ENCODE data around the gene CRKL. TPM values are rescaled to one million over a fixed set of nuclear protein-coding genes. Genes with fewer than 3 reads are reported as not detected.

Gene CRKL
- polyA plus RNA-seq, 3 donors: 26.0 to 37.5 (median 29.4) TPM

DNA sequence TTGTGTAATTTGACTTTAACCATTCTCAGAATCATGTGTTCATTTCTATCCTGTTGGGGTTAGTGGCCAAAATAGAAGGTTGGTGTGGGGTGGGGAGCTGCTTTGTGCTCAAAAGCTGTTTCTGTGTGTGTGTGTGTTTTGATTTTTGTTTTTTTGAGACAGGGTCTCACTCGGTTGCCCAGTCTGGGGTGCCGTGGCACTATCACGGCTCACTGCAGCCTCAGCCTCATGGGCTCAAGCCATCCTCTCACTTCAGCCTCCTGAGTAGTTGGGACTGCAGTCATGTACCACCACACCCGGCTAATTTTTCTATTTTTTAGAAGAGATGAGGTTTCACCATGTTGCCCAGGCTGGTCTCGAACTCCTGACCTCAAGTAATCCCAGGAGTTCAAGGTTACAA lies 31.8 kb downstream of the CRKL start:
- no peaks in the 10 kb centered on the region for H3K27me3 ChIP-seq (ENCODE audit: control insufficient read depth in 2 of 2, insufficient read depth in 2 of 2, low read length in 2 of 2)
- no peak overlapping the region for H3K4me3 Mint-ChIP-seq
- intact Hi-C loops (cut with micrococcal nuclease): no loop called here
- H3K27me3 Mint-ChIP-seq (ENCODE audit: low read depth in 3 of 3): peaks cover 0 to 2% (median 0%) of the 10 kb centered on the region in 3 donors
- peak overlapping the region in 2 of 7 donors; percentile 49 to 82 for H3K27ac Mint-ChIP-seq
- no peak overlapping the region for H3K9ac ChIP-seq (ENCODE audit: insufficient read depth, low read length, poor library complexity, severe bottlenecking)
- peaks cover 97% of the 10 kb centered on the region for H3K79me2 ChIP-seq (ENCODE audit: insufficient read depth, low read length)
- peaks cover 12% of the 10 kb centered on the region for H3K4me1 Mint-ChIP-seq
- H3K36me3 Mint-ChIP-seq: peaks cover 43 to 69% of the 10 kb centered on the region in 2 donors
- H3K27ac ChIP-seq (ENCODE audit: low read depth in 1 of 2, low read length in 2 of 2): peak overlapping the region in 1 of 2 donors; percentile 14
- WGBS (ENCODE audit: insufficient coverage): 100% methylated on average over 1 of the region's 5 CpGs
- H3K36me3 ChIP-seq (replicated peaks in 1 of 2; ENCODE audit: control insufficient read depth in 1 of 2, insufficient read depth in 2 of 2, low read length in 2 of 2): peaks cover 45 to 83% of the 10 kb centered on the region in 2 donors
- no peak overlapping the region for H3K4me3 ChIP-seq (replicated peaks in 1 of 3; ENCODE audit: low read depth in 2 of 3, low read length in 3 of 3)
- peaks cover 0 to 5% of the 10 kb centered on the region in 2 donors for H3K4me1 ChIP-seq (ENCODE audit: control insufficient read depth in 1 of 2, insufficient read depth in 2 of 2, low read length in 2 of 2)
- TF ChIP-seq, protein P1, sequence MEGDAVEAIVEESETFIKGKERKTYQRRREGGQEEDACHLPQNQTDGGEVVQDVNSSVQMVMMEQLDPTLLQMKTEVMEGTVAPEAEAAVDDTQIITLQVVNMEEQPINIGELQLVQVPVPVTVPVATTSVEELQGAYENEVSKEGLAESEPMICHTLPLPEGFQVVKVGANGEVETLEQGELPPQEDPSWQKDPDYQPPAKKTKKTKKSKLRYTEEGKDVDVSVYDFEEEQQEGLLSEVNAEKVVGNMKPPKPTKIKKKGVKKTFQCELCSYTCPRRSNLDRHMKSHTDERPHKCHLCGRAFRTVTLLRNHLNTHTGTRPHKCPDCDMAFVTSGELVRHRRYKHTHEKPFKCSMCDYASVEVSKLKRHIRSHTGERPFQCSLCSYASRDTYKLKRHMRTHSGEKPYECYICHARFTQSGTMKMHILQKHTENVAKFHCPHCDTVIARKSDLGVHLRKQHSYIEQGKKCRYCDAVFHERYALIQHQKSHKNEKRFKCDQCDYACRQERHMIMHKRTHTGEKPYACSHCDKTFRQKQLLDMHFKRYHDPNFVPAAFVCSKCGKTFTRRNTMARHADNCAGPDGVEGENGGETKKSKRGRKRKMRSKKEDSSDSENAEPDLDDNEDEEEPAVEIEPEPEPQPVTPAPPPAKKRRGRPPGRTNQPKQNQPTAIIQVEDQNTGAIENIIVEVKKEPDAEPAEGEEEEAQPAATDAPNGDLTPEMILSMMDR (IDR thresholded peaks at IDR 0.05): no peak
- no peak for DNase-seq
- no peak overlapping the region for H2AFZ ChIP-seq (ENCODE audit: insufficient read depth, low read depth, low read length, poor library complexity, severe bottlenecking)
- no peaks in the 10 kb centered on the region for H3K9me3 ChIP-seq (replicated peaks in 1 of 2; ENCODE audit: control insufficient read depth in 1 of 2, insufficient read depth in 1 of 2, low read length in 2 of 2)
- H3K9me3 Mint-ChIP-seq: no peaks in the 10 kb centered on the region
- H4K20me1 ChIP-seq (ENCODE audit: insufficient read depth, low read length): peaks cover 100% of the 10 kb centered on the region
- no peak overlapping the region for H3K4me2 ChIP-seq (replicated peaks; ENCODE audit: extremely low read depth, low read length, poor library complexity, severe bottlenecking)

DNA sequence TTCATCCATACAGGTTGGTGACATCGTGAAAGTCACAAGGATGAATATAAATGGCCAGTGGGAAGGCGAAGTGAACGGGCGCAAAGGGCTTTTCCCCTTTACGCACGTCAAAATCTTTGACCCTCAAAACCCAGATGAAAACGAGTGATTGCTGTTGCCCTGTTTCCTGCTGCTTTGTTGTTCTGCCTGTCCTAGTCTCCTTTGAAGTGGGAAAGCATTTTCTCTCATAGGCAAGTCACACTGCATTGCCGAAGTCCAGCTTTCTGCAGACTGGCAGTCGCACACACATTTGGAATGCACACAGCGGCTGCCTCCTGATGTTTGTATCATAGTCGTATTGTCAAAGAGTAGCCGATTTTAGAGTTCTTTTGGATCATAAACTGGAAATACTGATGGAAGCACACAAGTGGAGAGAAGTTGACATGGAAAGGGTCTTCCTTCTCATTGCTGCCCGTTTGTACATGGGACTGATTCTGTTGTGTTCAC lies 32.5 kb downstream of the CRKL start:
- H3K27ac ChIP-seq (ENCODE audit: low read depth in 1 of 2, low read length in 2 of 2): peak overlapping the region in 1 of 2 donors; percentile 3
- peaks cover 0 to 6% of the 10 kb centered on the region in 2 donors for H3K4me1 ChIP-seq (ENCODE audit: control insufficient read depth in 1 of 2, insufficient read depth in 2 of 2, low read length in 2 of 2)
- peaks cover 16% of the 10 kb centered on the region for H3K4me1 Mint-ChIP-seq
- DNase-seq: no peak
- H3K79me2 ChIP-seq (ENCODE audit: insufficient read depth, low read length): peaks cover 91% of the 10 kb centered on the region
- no peak overlapping the region for H3K4me3 ChIP-seq (replicated peaks in 1 of 3; ENCODE audit: low read depth in 2 of 3, low read length in 3 of 3)
- peak overlapping the region in 3 of 7 donors; percentile 4 to 51 (median 23) for H3K27ac Mint-ChIP-seq
- no peak overlapping the region for H2AFZ ChIP-seq (ENCODE audit: insufficient read depth, low read depth, low read length, poor library complexity, severe bottlenecking)
- no peaks in the 10 kb centered on the region for H3K27me3 ChIP-seq (ENCODE audit: control insufficient read depth in 2 of 2, insufficient read depth in 2 of 2, low read length in 2 of 2)
- H3K27me3 Mint-ChIP-seq (ENCODE audit: low read depth in 3 of 3): peaks cover 0 to under 1% (median 0%) of the 10 kb centered on the region in 3 donors
- H3K9me3 Mint-ChIP-seq: no peaks in the 10 kb centered on the region
- H3K36me3 ChIP-seq (replicated peaks in 1 of 2; ENCODE audit: control insufficient read depth in 1 of 2, insufficient read depth in 2 of 2, low read length in 2 of 2): peaks cover 45 to 87% of the 10 kb centered on the region in 2 donors
- WGBS (ENCODE audit: insufficient coverage): 91% methylated on average over 13 of the region's 13 CpGs
- no peak overlapping the region for H3K4me3 Mint-ChIP-seq
- peaks cover 100% of the 10 kb centered on the region for H4K20me1 ChIP-seq (ENCODE audit: insufficient read depth, low read length)
- H3K9me3 ChIP-seq (replicated peaks in 1 of 2; ENCODE audit: control insufficient read depth in 1 of 2, insufficient read depth in 1 of 2, low read length in 2 of 2): no peaks in the 10 kb centered on the region
- TF ChIP-seq, protein P1 (IDR thresholded peaks at IDR 0.05): no peak
- H3K36me3 Mint-ChIP-seq: peaks cover 48 to 74% of the 10 kb centered on the region in 2 donors
- no peak overlapping the region for H3K4me2 ChIP-seq (replicated peaks; ENCODE audit: extremely low read depth, low read length, poor library complexity, severe bottlenecking)
- intact Hi-C loops (cut with micrococcal nuclease): loop anchor here in 1 of 2 donors (10.0 kb wide), 1 partner anchor 65 kb away; no protein-coding TSS in a partner anchor
- H3K9ac ChIP-seq (ENCODE audit: insufficient read depth, low read length, poor library complexity, severe bottlenecking): no peak overlapping the region

Data from CD14-positive monocyte (primary cell).